Measurements from ENCODE around the gene SNTG2.

- TF ChIP-seq POLR2A (IDR thresholded peaks at IDR 0.05; ENCODE audit: low read depth, low read length) (no peak), TAF1 (IDR thresholded peaks at IDR 0.05; ENCODE audit: borderline replicate concordance, low read depth, low read length) (no peak), POLR2AphosphoS5 (IDR thresholded peaks at IDR 0.05; ENCODE audit: low read depth, low read length) (no peak)
Observed at GRCh38 chr2:1055014-1055595, 104.5 kb downstream of the SNTG2 start.
